HepG2 (cell line): Measurements from ENCODE around the gene CNOT1. TPM values are rescaled to one million over a fixed set of nuclear protein-coding genes. Genes with fewer than 3 reads are reported as not detected.

Experiments
- IRF1 ChIP-seq: sonication (generic); formaldehyde crosslinking; IDR thresholded peaks from 2 replicates; pipeline ENCODE4 v1.4.0; 2020; ENCODE audit warnings: low read depth, mild to moderate bottlenecking, missing genetic modification reagents
- JARID2 ChIP-seq: sonication (generic); formaldehyde crosslinking; IDR thresholded peaks from 2 replicates; pipeline ENCODE4 v1.8.1; 2023; ENCODE audit warnings: missing genetic modification reagents, inconsistent platforms; ENCODE audit not compliant: insufficient replicate concordance
- KDM5B ChIP-seq: sonication (generic); formaldehyde crosslinking; IDR thresholded peaks from 2 replicates; pipeline ENCODE4 v1.4.0; 2020; ENCODE audit warnings: missing genetic modification reagents, mild to moderate bottlenecking, borderline replicate concordance
- KDM6A ChIP-seq: IDR thresholded peaks from 2 replicates; pipeline ENCODE4 v1.6.1; 2016; ENCODE audit warnings: low read depth
- MBD4 ChIP-seq: IDR thresholded peaks from 2 replicates; pipeline ENCODE4 v1.6.1; 2012; ENCODE audit warnings: low read length, inconsistent platforms, borderline replicate concordance
- MEIS1 ChIP-seq: sonication (generic); formaldehyde crosslinking; IDR thresholded peaks from 2 replicates; pipeline ENCODE4 v1.9.0; 2021; ENCODE audit warnings: mild to moderate bottlenecking, missing genetic modification reagents, moderate library complexity, borderline replicate concordance
- MXD4 ChIP-seq: IDR thresholded peaks from 2 replicates; pipeline ENCODE4 v1.6.1; 2016; ENCODE audit warnings: mild to moderate bottlenecking, missing biosample characterization, missing genetic modification reagents
- NFYC ChIP-seq: IDR thresholded peaks from 2 replicates; pipeline ENCODE4 v1.6.1; 2016; ENCODE audit warnings: missing genetic modification reagents, missing compliant biosample characterization
- NR1H2 ChIP-seq: sonication (generic); formaldehyde crosslinking; IDR thresholded peaks from 2 replicates; pipeline ENCODE4 v1.8.1; 2022; ENCODE audit warnings: low read depth, missing genetic modification reagents, borderline replicate concordance
- RARA ChIP-seq: IDR thresholded peaks from 2 replicates; pipeline ENCODE4 v1.6.1; 2016; ENCODE audit warnings: missing genetic modification reagents, missing compliant biosample characterization
- RNF219 ChIP-seq: sonication (generic); formaldehyde crosslinking; IDR thresholded peaks from 2 replicates; pipeline ENCODE4 v1.5.0; 2020; ENCODE audit warnings: mild to moderate bottlenecking, missing genetic modification reagents
- SPEN ChIP-seq: sonication (generic); formaldehyde crosslinking; IDR thresholded peaks from 2 replicates; pipeline ENCODE4 v1.5.1; 2020; ENCODE audit warnings: low read depth, mild to moderate bottlenecking, missing genetic modification reagents
- ZBTB3 ChIP-seq: sonication (generic); formaldehyde crosslinking; IDR thresholded peaks from 2 replicates; pipeline ENCODE4 v1.4.0; 2020; ENCODE audit warnings: low read depth, mild to moderate bottlenecking, moderate library complexity, missing genetic modification reagents, borderline replicate concordance
- ZFP37 ChIP-seq: sonication (generic); formaldehyde crosslinking; IDR thresholded peaks from 2 replicates; pipeline ENCODE4 v1.4.0; 2020; ENCODE audit warnings: missing genetic modification reagents, borderline replicate concordance
- ZNF12 ChIP-seq: sonication (generic); formaldehyde crosslinking; IDR thresholded peaks from 2 replicates; pipeline ENCODE4 v1.5.0; 2020; ENCODE audit warnings: missing genetic modification reagents
- ZNF20 ChIP-seq: sonication (generic); formaldehyde crosslinking; IDR thresholded peaks from 2 replicates; pipeline ENCODE4 v1.4.0; 2020; ENCODE audit warnings: mild to moderate bottlenecking, moderate library complexity, missing genetic modification reagents
- ZNF276 ChIP-seq: sonication (generic); formaldehyde crosslinking; IDR thresholded peaks from 2 replicates; pipeline ENCODE4 v1.4.0; 2020; ENCODE audit warnings: mild to moderate bottlenecking, low read depth, missing genetic modification reagents
- ZNF292 ChIP-seq: sonication (generic); formaldehyde crosslinking; IDR thresholded peaks from 2 replicates; pipeline ENCODE4 v1.8.1; 2022; ENCODE audit warnings: mild to moderate bottlenecking, low read depth, missing genetic modification reagents, borderline replicate concordance
- ZNF367 ChIP-seq: sonication (generic); formaldehyde crosslinking; IDR thresholded peaks from 2 replicates; pipeline ENCODE4 v1.4.0; 2020; ENCODE audit warnings: missing genetic modification reagents, borderline replicate concordance
- ZNF510 ChIP-seq: sonication (generic); formaldehyde crosslinking; IDR thresholded peaks from 2 replicates; pipeline ENCODE4 v1.4.0; 2020; ENCODE audit warnings: low read depth, mild to moderate bottlenecking, missing genetic modification reagents
- ZNF83 ChIP-seq: sonication (generic); formaldehyde crosslinking; IDR thresholded peaks from 2 replicates; pipeline ENCODE4 v1.4.0; 2020; ENCODE audit warnings: missing genetic modification reagents, mild to moderate bottlenecking, borderline replicate concordance
- polyA plus RNA-seq, 8 experiments: library from polyadenylated mRNA; depleted of rRNA in 3 of 8; stranded (reverse) in 7 of 8; unstranded in 1 of 8; fragments of >200 nt; fragmentation: Illumina TruSeq in 4 of 8; extraction: Trizol in 4 of 8; gene quantifications; 2 replicates each; pipeline versions ENCODE4 v1.2.1 to v1.2.3, GENCODE V29; 2011 to 2016; ENCODE audit warnings: low read depth in 4 of 8, missing spikeins in 1 of 8, mixed read lengths in 1 of 8; ENCODE audit not compliant: insufficient read depth in 1 of 8
- total RNA-seq, 5 experiments: library from RNA; depleted of rRNA; stranded (reverse); fragments of >200 nt; fragmentation: Illumina TruSeq; extraction: Trizol; gene quantifications; 2 replicates each; pipeline ENCODE4 v1.2.3, GENCODE V29; 2016; ENCODE audit warnings: low read depth in 1 of 5
- TF ChIP-seq, protein P1 (sequence below), 2 experiments: fragments of 450-650 bp in 1 of 2; sonication (generic) in 1 of 2; formaldehyde crosslinking; IDR thresholded peaks; 2 replicates each; pipeline versions ENCODE4 v1.5.0 to v1.8.0; 2020 to 2022; ENCODE audit warnings: mild to moderate bottlenecking in 1 of 2, missing genetic modification reagents in 1 of 2

Gene CNOT1
- total and polyA plus RNA-seq, 2 of the 13 experiments (the other 11 are each of a cell fraction or from before 2014, with no cell fraction given): 188 to 232 TPM

DNA sequence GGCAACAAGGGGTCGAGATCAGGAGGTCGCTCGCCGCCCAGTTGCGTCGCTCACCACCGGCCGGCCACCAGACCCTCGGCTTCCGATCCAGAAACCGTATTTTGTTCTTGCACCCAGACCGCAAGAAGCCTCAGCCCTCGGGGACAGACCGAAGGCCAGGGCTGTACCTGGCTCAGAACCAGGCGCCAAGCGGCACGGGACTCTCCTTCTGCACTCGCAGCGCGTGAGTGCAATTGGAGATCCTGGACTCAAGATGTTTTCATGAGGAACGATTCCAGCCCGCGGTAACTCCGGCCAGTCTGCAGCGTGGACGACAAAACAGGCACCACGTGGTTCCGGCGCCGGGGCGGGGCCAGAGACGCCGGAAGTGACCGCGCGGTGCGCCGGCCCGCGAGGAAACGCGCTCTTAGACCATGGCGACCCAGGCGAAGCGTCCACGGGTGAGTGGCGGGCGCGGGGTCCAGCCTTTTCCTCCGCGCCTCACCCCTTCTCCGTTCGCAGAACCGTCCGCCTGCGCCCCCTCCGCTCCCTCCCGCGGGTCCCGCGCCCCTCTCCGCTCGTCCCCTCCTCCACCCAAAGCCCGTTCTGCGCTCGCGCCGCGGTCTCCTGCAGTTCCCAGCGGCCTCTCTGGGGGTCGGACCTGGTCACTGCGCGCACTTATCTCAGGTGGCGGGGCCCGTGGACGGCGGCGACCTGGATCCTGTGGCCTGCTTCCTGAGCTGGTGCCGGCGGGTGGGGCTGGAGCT is 114.3 kb downstream of the CNOT1 start, which contains the start of gene SETD6 (continued):
- TF ChIP-seq IRF1 (peak; percentile 81; the same call in 1 of the 2 replicates), KDM6A (CRISPR knock-in tag) (no peak), KDM5B (CRISPR knock-in tag) (peak; percentile 99), ZNF20 (CRISPR knock-in tag) (no peak; the same call in 1 of the 2 replicates), RARA (CRISPR knock-in tag) (0 out of 2 replicates have a peak, but pooled peaks have one; percentile 6), ZNF12 (CRISPR knock-in tag) (peak; percentile 77), ZNF292 (CRISPR knock-in tag) (no peak), MEIS1 (CRISPR knock-in tag) (peak; percentile 92), RNF219 (CRISPR knock-in tag) (no peak; the same call in 1 of the 2 replicates), ZNF83 (CRISPR knock-in tag) (no peak), ZBTB3 (CRISPR knock-in tag) (no peak), MBD4 (no peak), MXD4 (CRISPR knock-in tag) (peak; percentile 100), ZNF367 (CRISPR knock-in tag) (peak; percentile 94; the same call in 1 of the 2 replicates), NFYC (CRISPR knock-in tag) (no peak), NR1H2 (peak; percentile 83; the same call in 1 of the 2 replicates), JARID2 (CRISPR knock-in tag) (peak; percentile 34), ZFP37 (CRISPR knock-in tag) (peak; percentile 92; the same call in 1 of the 2 replicates), ZNF276 (CRISPR knock-in tag) (peak; percentile 91), ZNF510 (CRISPR knock-in tag) (peak; percentile 98; the same call in 1 of the 2 replicates), SPEN (0 out of 2 replicates have a peak, but pooled peaks have one; percentile 30)
- TF ChIP-seq, protein P1, sequence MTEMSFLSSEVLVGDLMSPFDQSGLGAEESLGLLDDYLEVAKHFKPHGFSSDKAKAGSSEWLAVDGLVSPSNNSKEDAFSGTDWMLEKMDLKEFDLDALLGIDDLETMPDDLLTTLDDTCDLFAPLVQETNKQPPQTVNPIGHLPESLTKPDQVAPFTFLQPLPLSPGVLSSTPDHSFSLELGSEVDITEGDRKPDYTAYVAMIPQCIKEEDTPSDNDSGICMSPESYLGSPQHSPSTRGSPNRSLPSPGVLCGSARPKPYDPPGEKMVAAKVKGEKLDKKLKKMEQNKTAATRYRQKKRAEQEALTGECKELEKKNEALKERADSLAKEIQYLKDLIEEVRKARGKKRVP (CRISPR knock-in tag; IDR thresholded peaks at IDR 0.05): peak in 1 of 2 experiments; percentile 61; a peak in 2 of 4 replicates
